Adrenal gland (tissue), 12 donors: ENCODE results near the gene CCDC85C. TPM values are rescaled to one million over a fixed set of nuclear protein-coding genes. Genes with fewer than 3 reads are reported as not detected.

ENCODE experiments used
- DNase-seq, 7 donors: peaks; one replicate each; pipeline ENCODE4 v3.0.0-alpha.2; 2019 to 2020
- H3K27ac ChIP-seq, 5 donors: fragments of 200-600 bp; sonication (generic) in 4 of 5; 1 replicate in 3 of 5; 2 replicates in 2 of 5; pipeline versions ENCODE4 v1.5.1 to v1.8.0; 2016 to 2020; ENCODE audit warnings: mild to moderate bottlenecking in 1 of 5
- H3K27me3 ChIP-seq: fragments of 200-600 bp; 2 replicates; pipeline ENCODE4 v1.8.0; 2021
- H3K36me3 ChIP-seq, 2 donors: fragments of 200-600 bp; replicated peaks in 1 of 2; 1 replicate in 1 of 2; 2 replicates in 1 of 2; pipeline versions ENCODE4 v1.5.1 to v1.8.0; 2018 to 2022
- H3K4me1 ChIP-seq, 2 donors: fragments of 200-600 bp; replicated peaks in 1 of 2; 1 replicate in 1 of 2; 2 replicates in 1 of 2; pipeline versions ENCODE4 v1.5.1 to v1.8.0; 2018 to 2021
- H3K4me3 ChIP-seq, 4 donors: fragments of 200-600 bp; sonication (generic) in 3 of 4; one replicate each; pipeline ENCODE4 v1.5.1; 2016 to 2018
- H3K9me3 ChIP-seq, 3 donors: fragments of 200-600 bp; sonication (generic) in 1 of 3; replicated peaks in 1 of 3; 1 replicate in 2 of 3; 2 replicates in 1 of 3; pipeline versions ENCODE4 v1.5.1 to v1.8.0; 2016 to 2021
- POLR2A ChIP-seq, 2 donors: fragments of 450-650 bp; IDR thresholded peaks; one replicate each; pipeline ENCODE4 v1.6.1; 2017; ENCODE audit warnings: antibody characterized with exemption in 2 of 2, mild to moderate bottlenecking in 2 of 2, moderate library complexity in 1 of 2
- WGBS, 4 donors: extraction: QIAGEN DNeasy Blood & Tissue Kit in 2 of 4; methylation state at CpG; one replicate each; pipeline versions ENCODE4 v1.1.5 to v1.1.7; 2013 to 2017; 5-methylcytosine and 5-hydroxymethylcytosine counted together
- intact Hi-C, 2 donors: fragments of 100-400 bp; cut with DNase I; formaldehyde crosslinking; loops; one replicate each; pipeline versions ENCODE4 v1.14.1 to v1.15.0; 2022 to 2023
- polyA plus RNA-seq, 3 donors: library from polyadenylated mRNA; stranded (reverse); fragments of 200-250 nt in 2 of 3; fragments of 350-450 nt in 1 of 3; fragmentation: Illumina TruSeq in 1 of 3; extraction: RNeasy Lipid Tissue Mini Kit (QIAGEN cat#74804) in 1 of 3; gene quantifications; one replicate each; pipeline ENCODE4 v1.2.3, GENCODE V29; 2013 to 2014
- total RNA-seq, 9 donors: library from RNA; depleted of rRNA in 4 of 9; stranded (reverse); fragments of >200 nt in 4 of 9; fragments of 120-200 nt in 1 of 9; fragmentation: NEBNext Ultra II Directional in 1 of 9; extraction: Animal tissue kit (Norgen Biotek cat#: 25700) in 1 of 9; gene quantifications; one replicate each; pipeline versions ENCODE4 v1.1.0 to v1.2.4, GENCODE V29; 2013 to 2023
- TF ChIP-seq, protein P1 (sequence below), 6 experiments: fragments of 450-650 bp in 4 of 6; fragments of 200-600 bp in 2 of 6; sonication (generic) in 1 of 6; IDR thresholded peaks; 1 replicate in 5 of 6; 2 replicates in 1 of 6; pipeline versions ENCODE4 v1.5.1 to v1.8.0; 2016 to 2021; ENCODE audit warnings: antibody characterized with exemption in 6 of 6, mild to moderate bottlenecking in 2 of 6, moderate library complexity in 1 of 6
- donor health status: healthy with polysubstance abuse.
- donor health status: Bipolar disorder and iron deficiency.
- donor health status: DM: yes; HTN: yes; CAD: no.
- donor health status: DM: no; HTN: no; CAD: no.
- donor health status: DM: no; HTN: no; CAD: no.
- donor health status: DM: yes; HTN: yes; CAD: no.

CCDC85C gene
- total and polyA plus RNA-seq, 12 donors = 4.2 to 59.0 (median 37.9) TPM

DNA sequence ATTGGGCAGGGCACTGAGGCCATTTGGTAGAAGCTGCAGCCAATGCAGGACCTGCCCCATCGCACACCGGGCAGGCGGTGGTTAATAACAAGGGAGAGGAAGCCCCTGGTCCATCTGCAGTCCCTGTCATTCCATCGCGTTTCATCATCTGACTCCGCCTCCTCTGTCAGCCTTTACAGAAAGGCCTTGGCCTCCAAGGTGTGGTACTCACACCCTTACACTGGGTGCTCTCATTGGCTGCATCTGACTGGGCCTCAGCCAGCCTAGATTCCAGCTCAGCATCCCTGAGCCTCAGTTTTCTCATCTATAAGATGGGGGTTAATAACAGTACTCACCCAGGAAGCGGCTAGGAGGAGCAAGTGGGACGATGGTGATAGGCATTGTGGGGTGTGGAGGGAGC lies 26.2 kb upstream of the CCDC85C start:
- Histone ChIP-seq H3K4me3 (no peak overlapping the region), H3K9me3 (no peaks in the 10 kb centered on the region), H3K4me1 (no peaks in the 10 kb centered on the region), H3K27me3 (no peaks in the 10 kb centered on the region), H3K36me3 (no peaks in the 10 kb centered on the region), H3K27ac (no peak overlapping the region)
- WGBS, 4 donors = 66 to 80% (median 67%) methylated on average over 7 to 8 of the region's 8 CpGs
- intact Hi-C loops = loop anchor here in 1 of 2 donors (5.0 kb wide), 1 partner anchor 113 kb away; no protein-coding TSS in a partner anchor
- DNase-seq = no peak
- no peak for TF ChIP-seq POLR2A (IDR thresholded peaks at IDR 0.05)
- TF ChIP-seq, protein P1, sequence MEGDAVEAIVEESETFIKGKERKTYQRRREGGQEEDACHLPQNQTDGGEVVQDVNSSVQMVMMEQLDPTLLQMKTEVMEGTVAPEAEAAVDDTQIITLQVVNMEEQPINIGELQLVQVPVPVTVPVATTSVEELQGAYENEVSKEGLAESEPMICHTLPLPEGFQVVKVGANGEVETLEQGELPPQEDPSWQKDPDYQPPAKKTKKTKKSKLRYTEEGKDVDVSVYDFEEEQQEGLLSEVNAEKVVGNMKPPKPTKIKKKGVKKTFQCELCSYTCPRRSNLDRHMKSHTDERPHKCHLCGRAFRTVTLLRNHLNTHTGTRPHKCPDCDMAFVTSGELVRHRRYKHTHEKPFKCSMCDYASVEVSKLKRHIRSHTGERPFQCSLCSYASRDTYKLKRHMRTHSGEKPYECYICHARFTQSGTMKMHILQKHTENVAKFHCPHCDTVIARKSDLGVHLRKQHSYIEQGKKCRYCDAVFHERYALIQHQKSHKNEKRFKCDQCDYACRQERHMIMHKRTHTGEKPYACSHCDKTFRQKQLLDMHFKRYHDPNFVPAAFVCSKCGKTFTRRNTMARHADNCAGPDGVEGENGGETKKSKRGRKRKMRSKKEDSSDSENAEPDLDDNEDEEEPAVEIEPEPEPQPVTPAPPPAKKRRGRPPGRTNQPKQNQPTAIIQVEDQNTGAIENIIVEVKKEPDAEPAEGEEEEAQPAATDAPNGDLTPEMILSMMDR (IDR thresholded peaks at IDR 0.05) = no peak

GRCh38 chr14:99628887-99629618 lies 25.0 kb upstream of the CCDC85C start:
- no peaks in the 10 kb centered on the region for H3K4me1 ChIP-seq
- H3K27me3 ChIP-seq = no peaks in the 10 kb centered on the region
- intact Hi-C loops = loop anchor here in 1 of 2 donors (2.0 kb wide), 1 partner anchor 110 kb away; no protein-coding TSS in a partner anchor
- peak; percentile 67 to 91 (median 84) for DNase-seq
- H3K36me3 ChIP-seq = no peaks in the 10 kb centered on the region
- no peak overlapping the region for H3K27ac ChIP-seq
- no peaks in the 10 kb centered on the region for H3K9me3 ChIP-seq
- WGBS, 4 donors = 22 to 46% (median 24%) methylated on average over 9 to 20 of the region's 20 CpGs
- H3K4me3 ChIP-seq = no peak overlapping the region
- no peak for TF ChIP-seq POLR2A (IDR thresholded peaks at IDR 0.05)
- TF ChIP-seq, protein P1 (IDR thresholded peaks at IDR 0.05) = peak; percentile 94 to 98 (median 97)

DNA sequence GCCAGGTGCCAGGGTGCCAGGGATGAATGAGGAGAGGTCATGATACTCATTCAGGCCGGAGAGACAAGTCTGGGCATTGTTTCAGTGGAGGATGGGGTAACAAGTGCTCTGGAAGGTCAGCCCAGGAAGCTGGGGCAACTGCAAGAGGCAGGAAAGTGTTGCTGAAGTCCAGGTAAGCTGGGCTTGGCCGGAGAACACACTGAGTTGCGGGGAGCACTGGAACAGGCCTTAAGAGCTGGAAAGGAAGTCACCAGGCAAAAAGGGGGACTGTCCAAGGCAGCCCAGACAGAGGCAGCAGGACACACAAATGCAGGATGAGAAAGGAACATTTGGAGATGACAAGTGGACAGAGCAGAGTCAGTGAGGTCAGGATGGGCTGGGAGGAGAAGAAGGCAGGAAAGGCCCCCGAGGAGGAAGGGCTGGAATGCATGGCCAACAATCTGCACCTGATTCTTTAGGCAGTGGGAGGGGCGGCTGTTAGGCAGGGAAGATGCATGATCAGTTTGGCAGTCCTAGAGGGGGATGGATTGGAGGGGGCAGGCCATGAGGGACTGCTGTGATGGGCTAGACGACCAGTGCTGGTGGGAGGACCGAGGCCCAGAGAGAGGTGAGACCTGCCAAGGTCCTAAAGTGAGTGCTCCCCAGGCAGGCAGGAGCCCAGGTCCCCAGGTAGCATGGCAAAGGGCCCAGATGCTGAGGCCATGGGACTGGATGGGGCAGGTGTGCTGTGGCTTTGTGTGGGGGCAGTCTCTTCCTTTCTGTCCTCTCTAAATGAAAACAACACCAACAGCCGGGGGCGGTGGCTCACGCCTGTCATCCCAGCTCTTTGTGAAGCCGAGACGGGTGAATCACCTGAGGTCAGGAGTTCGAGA lies 23.7 kb upstream of the CCDC85C start:
- no peak overlapping the region for H3K4me3 ChIP-seq
- intact Hi-C loops = loop anchor here in 1 of 2 donors (2.0 kb wide), 1 partner anchor 109 kb away; no protein-coding TSS in a partner anchor
- no peaks in the 10 kb centered on the region for H3K4me1 ChIP-seq
- no peaks in the 10 kb centered on the region for H3K27me3 ChIP-seq
- no peaks in the 10 kb centered on the region for H3K9me3 ChIP-seq
- H3K36me3 ChIP-seq = no peaks in the 10 kb centered on the region
- no peak overlapping the region for H3K27ac ChIP-seq
- 71 to 86% (median 84%) methylated on average over 13 of the region's 13 CpGs for WGBS, 4 donors
- no peak for DNase-seq
- TF ChIP-seq, protein P1 (IDR thresholded peaks at IDR 0.05) = no peak
- no peak for TF ChIP-seq POLR2A (IDR thresholded peaks at IDR 0.05)

DNA sequence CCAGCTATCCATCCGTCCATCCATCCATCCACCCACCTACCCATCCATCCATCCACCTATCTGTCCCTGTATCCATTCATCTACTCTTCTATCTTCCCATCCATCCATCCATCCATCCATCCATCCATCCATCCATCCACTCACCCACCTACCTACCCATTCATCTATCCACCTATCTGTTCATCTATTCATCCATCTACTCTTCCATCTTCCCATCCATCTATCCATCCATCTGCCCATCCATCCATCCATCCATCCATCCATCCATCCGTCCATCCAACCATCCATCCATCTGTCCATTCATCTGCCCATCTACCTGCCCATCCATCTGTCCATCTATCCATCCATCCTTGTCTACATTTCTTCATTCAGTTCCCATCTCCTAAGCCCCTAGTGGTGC lies 23.1 kb upstream of the CCDC85C start:
- H3K9me3 ChIP-seq = no peaks in the 10 kb centered on the region
- 74 to 92% (median 75%) methylated on average over 2 of the region's 2 CpGs for WGBS, 4 donors
- no peaks in the 10 kb centered on the region for H3K27me3 ChIP-seq
- TF ChIP-seq POLR2A (IDR thresholded peaks at IDR 0.05) = no peak
- TF ChIP-seq, protein P1 (IDR thresholded peaks at IDR 0.05) = no peak
- no peak overlapping the region for H3K4me3 ChIP-seq
- H3K36me3 ChIP-seq = no peaks in the 10 kb centered on the region
- no peak for DNase-seq
- intact Hi-C loops = no loop called here
- H3K27ac ChIP-seq = no peak overlapping the region
- H3K4me1 ChIP-seq = no peaks in the 10 kb centered on the region
